GM21786 (cell line): Measurements from ENCODE around the gene TBX15.
A peak's percentile ranks its signal among the peaks of the same experiment; 100 is the strongest.

ENCODE experiments used
- ATAC-seq: cut with Tn5 transposase; IDR thresholded peaks from one replicate; pipeline ENCODE4 v1.9.1; 2021; ENCODE audit not compliant: unreplicated experiment

The TBX15 gene

DNA sequence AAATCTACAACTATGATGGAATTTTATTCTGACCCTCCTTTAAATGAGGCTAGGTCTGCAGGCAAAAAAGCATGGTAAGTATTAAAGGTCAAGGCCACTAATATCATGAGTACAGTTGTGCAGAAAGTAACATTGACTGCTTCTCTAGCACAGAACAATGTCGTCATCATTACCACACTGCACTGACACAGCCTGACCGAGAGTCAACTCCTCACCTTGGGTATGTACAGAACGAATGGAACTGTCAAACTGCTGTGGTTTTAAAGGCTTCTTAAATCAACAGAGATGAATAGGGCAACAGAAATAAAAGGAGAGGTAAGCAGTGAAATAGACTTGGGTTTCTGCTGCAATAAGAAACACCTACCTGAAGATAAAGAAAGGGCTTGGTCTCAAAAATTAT, 88.8 kb downstream of the TBX15 start:
- ATAC-seq: no peak

DNA sequence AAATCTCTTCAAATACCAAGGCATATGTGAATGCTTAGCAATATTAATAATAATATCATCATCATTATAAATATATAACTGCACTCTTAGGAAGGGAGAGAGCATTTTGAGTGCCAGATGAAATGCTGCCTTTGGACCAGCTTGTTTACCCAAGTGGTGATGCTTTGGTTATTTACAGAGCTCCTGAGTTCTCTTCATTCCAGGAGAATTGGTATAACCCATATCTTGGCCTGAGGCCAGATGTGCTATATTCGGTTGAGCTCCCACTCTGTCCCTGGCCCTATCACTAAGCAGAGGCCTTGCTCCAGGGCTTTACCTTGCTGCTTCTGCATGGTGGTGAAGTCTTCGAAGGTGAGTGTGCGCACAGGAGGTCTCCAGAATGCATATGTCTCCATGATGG, 89.4 kb downstream of the TBX15 start:
- ATAC-seq: no peak

DNA sequence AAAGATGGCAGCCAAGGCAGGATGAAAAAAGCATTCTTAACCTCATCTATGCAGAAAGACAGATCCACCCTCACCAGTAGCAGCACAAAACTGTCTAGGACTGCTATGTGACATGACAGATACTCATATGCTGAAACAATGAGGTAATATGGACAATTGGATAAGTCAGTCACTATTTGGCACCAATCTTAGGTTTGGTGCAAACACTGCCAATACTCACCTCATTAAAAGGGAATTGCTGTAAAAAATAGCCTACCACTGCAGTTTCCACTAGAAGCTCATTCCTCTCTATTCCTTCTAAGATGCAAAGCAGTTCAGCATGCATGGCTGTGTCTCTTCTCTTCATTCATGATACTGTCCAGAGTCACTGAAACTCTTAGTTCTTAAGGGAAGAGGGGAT, 91.7 kb downstream of the TBX15 start:
- no peak for ATAC-seq

DNA sequence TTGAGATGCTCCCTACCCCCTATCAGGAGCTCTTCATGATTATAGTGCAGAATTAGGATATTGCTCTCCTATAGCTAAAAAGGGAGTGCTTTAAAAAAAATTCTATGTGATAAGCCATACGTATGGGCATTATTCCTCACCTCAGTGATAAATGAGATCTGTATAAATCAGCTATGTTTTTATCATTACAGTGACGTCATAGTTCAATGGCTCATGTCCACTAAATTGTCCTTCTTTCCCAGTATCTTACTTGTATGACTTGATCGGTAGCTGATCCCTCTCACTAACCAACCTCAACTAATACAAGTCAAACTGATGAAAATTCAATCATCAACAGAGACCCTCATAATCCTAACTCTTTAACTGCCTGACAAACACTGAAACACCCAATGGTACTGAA, 93.3 kb downstream of the TBX15 start:
- ATAC-seq: no peak

DNA sequence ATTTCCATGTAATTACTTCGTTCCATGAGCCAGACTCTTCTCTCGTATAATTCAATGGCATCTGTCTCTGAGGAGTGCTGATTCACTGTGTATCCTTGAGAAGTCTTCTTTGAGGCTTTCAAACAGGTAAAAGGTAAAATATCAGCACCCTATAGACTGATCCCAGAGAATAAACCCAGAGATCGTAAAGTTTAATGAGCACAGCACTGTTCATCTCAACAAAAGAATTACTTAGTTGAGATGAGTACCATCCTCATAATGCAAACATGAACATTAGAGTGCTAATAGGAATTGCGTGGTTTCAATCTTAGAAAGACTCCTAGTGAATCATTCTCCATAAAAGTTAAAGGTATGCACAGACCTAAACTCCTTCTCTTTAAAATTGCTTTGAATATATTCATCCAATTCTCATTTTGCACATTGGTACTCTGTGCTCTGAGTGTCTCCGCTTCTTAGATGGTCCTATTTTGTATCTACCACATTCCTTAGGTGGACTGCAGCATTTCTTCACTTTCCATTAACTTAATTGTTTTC, 97.2 kb downstream of the TBX15 start:
- ATAC-seq: no peak

DNA sequence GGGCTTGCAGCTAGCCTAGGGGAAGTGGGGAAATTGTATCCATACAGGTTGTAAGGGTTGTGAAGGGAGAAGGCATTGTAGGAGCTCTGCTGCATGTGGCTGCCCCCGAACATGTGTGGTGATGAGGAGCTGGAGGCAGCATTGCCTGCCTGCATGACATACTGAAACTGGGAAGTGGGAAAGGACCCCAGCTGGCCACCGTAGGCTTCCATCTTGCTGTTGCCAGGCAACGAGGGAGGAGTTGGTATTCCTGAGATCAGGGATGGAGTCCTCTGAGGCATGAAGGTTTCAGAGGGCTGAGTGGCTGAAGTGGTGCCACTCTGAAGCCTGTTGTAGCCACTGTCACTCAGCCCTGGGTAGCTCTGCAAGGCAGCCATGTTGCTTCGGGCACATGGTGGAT, 103.2 kb downstream of the TBX15 start:
- ATAC-seq: no peak

DNA sequence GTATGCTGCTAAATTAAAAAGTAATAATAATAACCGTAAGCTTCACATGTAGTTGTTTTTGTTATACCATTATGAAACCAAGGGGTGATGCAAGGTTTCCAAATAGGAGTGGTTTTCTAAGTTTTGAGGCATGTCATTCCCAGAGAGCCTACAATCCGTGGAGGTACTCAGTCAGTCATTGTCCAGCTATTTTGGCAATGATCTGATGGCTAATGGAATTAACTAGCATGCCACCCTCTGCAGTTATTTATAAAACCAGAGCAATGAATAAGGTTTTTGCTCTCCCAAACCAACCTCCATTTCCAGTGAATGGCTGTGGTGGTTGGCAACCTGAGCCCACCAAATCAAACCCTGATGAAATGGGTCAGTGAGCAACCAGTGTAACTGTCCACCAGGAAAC, 106.4 kb downstream of the TBX15 start:
- no peak for ATAC-seq

DNA sequence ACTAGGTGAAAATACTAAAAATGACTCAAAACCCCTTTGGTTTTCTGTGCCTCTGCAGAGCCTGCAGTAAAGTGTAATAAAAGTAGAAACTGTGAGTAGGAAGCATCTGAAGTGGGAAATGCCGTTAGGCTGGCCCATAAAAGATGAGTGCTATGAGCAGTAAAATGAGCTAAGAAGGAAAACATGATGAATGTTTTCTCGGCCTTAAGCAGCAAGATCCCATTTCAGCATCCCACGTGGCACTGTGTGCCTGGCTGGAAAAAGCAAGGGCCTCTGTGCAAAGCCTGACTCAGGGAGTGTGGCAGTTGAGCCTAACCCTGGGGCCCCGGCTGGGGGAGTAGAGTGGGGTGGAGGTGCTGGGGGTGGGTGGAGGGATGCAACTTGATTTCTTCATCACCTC, 109.5 kb downstream of the TBX15 start:
- ATAC-seq: no peak

DNA sequence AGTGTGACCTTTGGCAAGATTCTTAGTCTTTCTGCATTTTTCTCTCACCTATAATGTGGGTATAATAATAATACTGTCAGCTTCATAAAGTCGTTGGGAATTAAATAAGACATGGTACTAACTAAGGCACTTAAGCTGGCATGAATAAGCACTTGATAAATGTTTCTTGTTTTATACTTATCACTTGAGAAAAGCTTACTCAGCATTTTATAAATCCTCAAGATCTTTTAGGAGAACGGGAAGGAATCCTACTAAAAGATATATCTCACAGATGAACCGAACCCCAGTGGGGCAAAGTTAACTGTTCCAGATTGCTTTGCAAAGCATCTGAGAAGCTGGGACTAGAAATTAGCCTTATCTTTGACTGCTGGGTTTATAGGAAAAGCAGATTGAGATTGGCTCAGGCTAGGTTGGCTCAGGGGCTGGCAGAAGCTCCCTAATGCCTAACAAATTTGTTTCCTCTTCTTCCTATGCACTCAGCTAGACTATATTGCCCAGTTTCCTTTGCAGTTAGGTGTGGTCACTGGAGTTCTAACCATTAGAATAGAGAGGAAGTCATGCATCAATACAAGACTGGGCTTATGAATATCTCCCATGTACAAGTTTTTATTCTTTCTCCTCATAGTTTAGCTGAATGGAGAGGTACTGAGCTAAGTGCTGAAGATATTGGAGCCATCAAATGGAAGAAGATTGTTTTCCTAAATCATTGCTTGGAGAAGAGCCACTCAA, 110.3 kb downstream of the TBX15 start:
- no peak for ATAC-seq

DNA sequence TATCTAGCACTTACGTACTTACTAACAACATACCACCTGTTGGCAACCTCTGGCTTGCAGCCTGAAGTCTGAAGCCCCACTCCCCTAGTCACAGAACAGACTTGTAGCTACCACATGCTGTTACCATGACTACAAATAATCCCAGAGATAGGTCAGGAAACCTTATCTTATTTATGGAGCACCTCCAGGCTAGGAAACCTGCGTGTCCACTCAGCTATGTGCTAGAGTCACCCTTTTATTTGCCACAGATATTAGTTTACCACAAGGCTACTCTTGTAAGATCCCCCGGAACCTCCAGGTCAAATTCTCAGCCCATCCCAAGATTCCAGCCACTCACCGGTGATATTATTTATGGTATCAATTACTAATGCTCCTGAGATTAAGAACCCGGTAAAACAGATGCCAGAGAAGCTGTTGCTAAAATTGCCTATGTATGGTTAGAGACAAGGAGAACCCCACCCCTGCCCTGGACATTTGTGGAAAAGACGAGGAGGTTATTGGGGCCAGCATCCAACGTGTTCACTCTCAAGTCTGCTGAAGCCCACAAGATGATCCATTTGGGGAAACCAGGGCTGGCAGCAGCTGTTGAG, 116.5 kb downstream of the TBX15 start:
- no peak for ATAC-seq

DNA sequence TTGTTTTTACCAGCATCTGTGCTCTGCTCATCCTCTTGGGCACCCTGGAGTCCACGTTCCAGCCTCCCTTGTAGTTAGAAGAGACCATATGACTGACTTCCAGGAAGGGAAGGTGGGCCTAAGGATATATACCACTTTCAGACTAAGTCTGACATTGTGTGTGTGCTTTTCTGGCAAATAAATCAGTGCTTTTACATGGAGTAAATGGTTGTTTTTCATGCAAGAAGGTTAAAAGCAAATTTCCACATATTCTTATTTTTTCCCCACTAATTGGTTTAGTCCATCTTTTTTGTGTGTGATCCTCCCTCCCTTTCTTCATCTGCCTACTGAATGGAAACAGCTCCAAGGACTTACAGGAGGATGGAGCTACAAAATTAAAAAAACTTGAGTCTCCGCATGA, 119.8 kb downstream of the TBX15 start:
- ATAC-seq: no peak

DNA sequence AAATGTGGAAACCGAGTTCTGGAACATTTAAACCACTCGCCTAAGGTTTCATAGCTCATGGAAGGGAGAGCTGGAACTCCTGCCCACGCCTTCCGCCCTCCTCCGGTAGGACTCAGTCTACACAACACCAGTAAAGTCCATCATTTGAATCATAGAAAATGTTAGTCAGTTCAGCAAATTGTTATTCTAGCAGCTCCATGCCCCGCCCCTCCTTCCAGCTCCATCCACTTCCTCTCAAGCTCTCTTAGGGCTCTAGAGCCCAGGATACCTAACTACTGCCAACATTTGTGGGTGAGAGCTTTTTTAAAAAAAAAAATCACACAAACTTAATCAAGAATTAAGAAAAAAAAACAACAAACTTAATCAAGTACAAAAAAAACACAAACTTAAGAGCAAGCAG, 121.8 kb downstream of the TBX15 start:
- ATAC-seq: no peak

DNA sequence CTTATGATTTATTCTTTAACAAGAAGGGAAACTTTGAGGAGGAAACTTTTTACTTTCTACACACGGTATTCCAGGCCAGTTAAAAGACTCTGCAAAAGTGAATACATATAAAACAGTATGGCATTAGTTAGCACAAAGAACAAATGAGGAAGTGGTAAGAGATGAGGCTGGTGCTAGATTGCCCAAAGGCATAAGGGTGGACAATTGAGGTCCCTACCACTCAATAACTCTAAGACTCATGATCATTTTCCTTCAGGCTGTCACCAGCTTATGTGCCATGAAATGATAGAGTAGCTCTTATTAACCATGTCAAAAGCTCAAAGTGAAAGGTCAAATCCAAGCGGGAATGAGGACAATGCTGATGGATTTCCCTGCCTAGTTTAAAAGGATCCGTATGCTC, 124.5 kb downstream of the TBX15 start:
- ATAC-seq: no peak

DNA sequence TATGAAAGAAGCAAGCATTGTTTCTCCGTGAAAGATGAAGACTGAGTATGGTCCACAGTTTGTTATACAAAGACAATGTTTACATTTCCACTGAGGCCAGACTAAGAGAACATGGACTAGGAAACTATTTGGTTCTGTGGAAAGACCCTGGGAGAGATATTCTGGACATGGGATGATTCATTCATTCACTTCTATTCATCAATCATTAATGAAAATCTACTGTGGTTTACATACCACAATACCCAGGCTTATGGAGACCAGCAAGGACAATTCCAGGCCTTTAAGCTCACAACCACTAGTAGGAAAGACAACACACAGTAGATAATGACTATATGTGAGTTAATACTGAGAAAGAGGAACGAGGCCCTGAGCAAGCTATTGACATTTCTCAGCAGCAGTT, 125.4 kb downstream of the TBX15 start:
- peak; percentile 67 for ATAC-seq

DNA sequence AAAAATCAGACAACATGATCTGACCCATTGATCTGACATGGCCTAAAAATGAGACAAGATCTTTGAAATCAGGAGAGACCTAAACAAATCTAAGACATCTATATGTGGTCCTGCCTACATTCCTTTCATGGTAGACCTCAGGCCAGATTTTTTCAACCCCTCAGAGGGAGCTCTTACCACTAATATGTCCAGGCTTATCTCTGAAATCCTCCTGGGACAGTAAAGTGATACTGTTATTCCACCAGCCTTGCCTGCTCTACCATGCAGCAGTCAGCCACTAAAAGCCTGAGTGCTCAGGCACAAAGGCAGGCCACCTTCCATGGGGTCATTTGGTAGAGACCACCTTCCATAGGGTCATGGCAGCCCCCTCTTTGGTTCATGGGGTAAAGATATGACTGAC, 126.9 kb downstream of the TBX15 start:
- no peak for ATAC-seq

DNA sequence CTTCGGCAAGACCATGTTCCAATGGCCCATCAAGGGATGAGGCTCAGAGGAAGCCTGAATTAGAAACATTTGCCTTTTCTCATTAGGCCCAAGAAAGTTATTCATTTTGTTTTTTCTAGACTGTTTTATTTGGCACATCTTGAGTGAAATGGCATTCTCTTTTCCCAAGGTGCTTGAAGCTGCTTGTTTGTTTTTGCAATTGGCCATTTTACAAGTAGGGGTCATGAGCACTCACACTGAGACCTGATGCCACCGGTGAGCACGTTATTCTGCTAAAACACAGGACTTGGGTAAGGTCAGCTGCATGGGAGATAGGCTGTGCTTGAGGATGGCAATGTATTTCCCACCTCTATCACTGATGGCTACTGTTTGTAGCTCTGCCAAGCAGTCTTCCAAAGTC, 128.1 kb downstream of the TBX15 start:
- ATAC-seq: no peak

DNA sequence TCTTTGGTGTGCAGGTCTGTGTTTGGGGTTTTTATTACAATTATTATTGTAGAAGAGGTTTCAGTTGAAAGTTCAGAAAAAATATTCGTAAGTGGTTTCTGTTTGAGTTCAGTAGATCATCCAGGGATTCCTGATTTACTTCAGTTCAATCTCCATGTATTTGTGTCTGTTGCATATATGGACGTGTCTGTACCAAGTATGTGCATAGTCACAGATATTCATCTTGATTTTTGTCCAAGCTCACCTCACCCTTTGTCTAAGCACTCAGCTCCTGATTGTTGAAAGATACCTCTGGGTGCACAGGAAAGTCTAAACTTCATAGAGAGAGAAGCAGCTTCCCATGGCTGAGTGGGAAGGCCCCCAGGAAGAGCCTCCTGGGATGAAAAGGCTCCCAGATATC, 141.7 kb downstream of the TBX15 start:
- no peak for ATAC-seq

DNA sequence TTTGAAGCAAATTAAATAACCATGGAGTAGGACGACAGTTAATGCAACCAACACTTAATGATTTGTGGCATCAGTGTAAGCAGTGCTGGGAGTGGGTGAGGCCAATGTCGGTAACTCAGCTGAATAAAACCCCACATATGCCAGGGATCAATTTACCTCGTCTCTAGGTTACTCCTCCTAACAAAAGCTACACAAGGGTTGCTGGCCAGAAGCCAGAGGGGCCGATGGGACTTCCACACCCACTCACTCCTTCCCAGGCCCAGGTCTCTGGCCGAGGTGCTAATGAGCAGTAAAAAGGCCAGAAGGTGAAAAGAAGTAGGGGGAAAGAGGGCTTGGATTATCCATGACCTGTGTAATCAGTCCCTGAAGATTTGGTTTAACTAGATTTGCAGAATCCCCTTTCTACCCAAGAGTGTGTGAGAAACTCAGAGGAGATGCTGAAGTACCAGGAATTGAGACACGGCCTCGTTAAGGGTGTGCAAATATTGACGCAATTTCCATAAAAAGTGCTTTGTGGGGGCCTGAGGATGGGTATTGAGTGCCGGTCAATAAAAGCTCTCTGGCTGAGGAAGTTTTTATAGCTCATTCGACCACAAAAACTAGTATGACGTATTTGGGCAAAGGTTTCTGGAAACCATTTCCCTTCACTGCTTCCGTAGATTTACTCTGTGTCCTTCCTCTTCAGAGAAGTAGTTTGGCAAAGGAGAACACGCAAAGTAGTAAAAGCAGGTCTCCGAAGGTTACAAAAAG, 145.5 kb downstream of the TBX15 start:
- ATAC-seq: no peak

DNA sequence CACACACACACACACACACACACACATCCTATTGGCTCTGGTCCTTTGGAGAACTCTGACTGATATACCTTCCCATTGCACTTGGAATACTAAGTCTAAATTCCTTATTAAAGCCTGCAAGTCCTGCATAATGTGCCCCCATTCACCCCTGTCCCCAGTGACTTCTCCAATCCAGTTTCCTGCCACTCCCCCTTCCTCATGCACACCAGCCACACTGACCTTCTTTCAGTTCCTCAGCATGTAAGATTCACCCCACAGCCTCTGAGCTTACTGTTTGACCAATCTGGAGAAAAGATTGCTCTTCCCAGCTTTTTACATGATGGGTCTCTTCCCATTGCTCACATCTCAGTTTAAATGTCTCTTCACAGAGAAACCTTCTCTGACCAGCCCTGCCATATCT, 146.6 kb downstream of the TBX15 start:
- no peak for ATAC-seq
